PC-3 (cell line): Measurements from ENCODE around the gene KCNK10. TPM values are rescaled to one million over a fixed set of nuclear protein-coding genes. Genes with fewer than 3 reads are reported as not detected.

Source experiments
- ATAC-seq: fragments of 200-7000 bp; cut with Tn5 transposase; 2 replicates; pipeline ENCODE4 v1.9.1; 2020; ENCODE audit warnings: mild to moderate bottlenecking, moderate library complexity
- BruUV-seq: library from RNA; stranded (reverse); fragments of 400-500 nt; replicated peaks from 2 replicates; lab custom pipeline; 2021; lab: Mats Ljungman, UMichigan
- CTCF ChIA-PET: fragments of 300-600 bp; sonication (Branson Sonifier 250); formaldehyde crosslinking; loops from one replicate; lab custom pipeline; 2022; ENCODE audit warnings: antibody characterized with exemption; lab: Charles Lee
- POLR2A ChIA-PET: fragments of 300-600 bp; sonication (Branson Sonifier 250); formaldehyde crosslinking; loops from one replicate; lab custom pipeline; 2022; ENCODE audit warnings: antibody characterized with exemption; ENCODE audit not compliant: unreplicated experiment; lab: Charles Lee
- DNase-seq: peaks from one replicate; pipeline ENCODE4 v3.0.0-alpha.2; 2015
- H2AFZ ChIP-seq: fragments of 300-600 bp; sonication (generic); 2 replicates; pipeline ENCODE4 v1.6.0; 2016; ENCODE audit warnings: antibody characterized with exemption, low read length
- H3F3A ChIP-seq: fragments of 300-600 bp; sonication (generic); one replicate; pipeline ENCODE4 v1.6.0; 2017; ENCODE audit warnings: antibody characterized with exemption, low read length, control low read depth, mild to moderate bottlenecking; ENCODE audit not compliant: unreplicated experiment
- H3K27ac ChIP-seq: fragments of 300-600 bp; sonication (generic); 2 replicates; pipeline ENCODE4 v1.5.1; 2016; ENCODE audit warnings: mild to moderate bottlenecking, low read length
- H3K27me3 ChIP-seq: fragments of 300-600 bp; sonication (generic); 2 replicates; pipeline ENCODE4 v1.6.1; 2016; ENCODE audit warnings: low read length, mixed read lengths
- H3K36me3 ChIP-seq: fragments of 300-600 bp; sonication (generic); 2 replicates; pipeline ENCODE4 v1.6.1; 2016; ENCODE audit warnings: low read depth, mixed run types, low read length, mixed read lengths
- H3K4me1 ChIP-seq: fragments of 300-600 bp; sonication (generic); 2 replicates; pipeline ENCODE4 v1.5.1; 2016; ENCODE audit warnings: low read length; ENCODE audit not compliant: insufficient read depth
- H3K4me2 ChIP-seq: fragments of 300-600 bp; sonication (generic); 2 replicates; pipeline ENCODE4 v1.6.0; 2016; ENCODE audit warnings: low read length
- H3K4me3 ChIP-seq: fragments of 300-600 bp; sonication (generic); 2 replicates; pipeline ENCODE4 v1.5.1; 2016; ENCODE audit warnings: mild to moderate bottlenecking, low read length, mixed read lengths
- H3K79me2 ChIP-seq: fragments of 300-600 bp; sonication (generic); 2 replicates; pipeline ENCODE4 v1.6.1; 2017; ENCODE audit warnings: low read length, mixed read lengths
- H3K9ac ChIP-seq: fragments of 300-600 bp; sonication (generic); 2 replicates; pipeline ENCODE4 v1.6.0; 2016; ENCODE audit warnings: mild to moderate bottlenecking, low read length
- H3K9me2 ChIP-seq: fragments of 300-600 bp; sonication (generic); replicated peaks from 2 replicates; pipeline ENCODE4 v1.6.1; 2016; ENCODE audit warnings: mixed run types, low read length, mixed read lengths
- H3K9me3 ChIP-seq: fragments of 300-600 bp; sonication (generic); 2 replicates; pipeline ENCODE4 v1.6.1; 2016; ENCODE audit warnings: low read length, mixed read lengths
- H4K20me1 ChIP-seq: fragments of 300-600 bp; sonication (generic); 2 replicates; pipeline ENCODE4 v1.6.1; 2016; ENCODE audit warnings: low read length, mixed read lengths
- CTCF ChIP-seq: fragments of 300-600 bp; sonication (generic); conservative IDR thresholded peaks from 2 replicates; pipeline ENCODE4 v1.5.1; 2017; ENCODE audit warnings: antibody characterized with exemption, low read depth, mild to moderate bottlenecking, low read length
- EZH2 ChIP-seq: fragments of 300-600 bp; sonication (generic); IDR thresholded peaks from one replicate; pipeline ENCODE4 v1.6.1; 2017; ENCODE audit warnings: antibody characterized with exemption, mild to moderate bottlenecking, low read length; ENCODE audit not compliant: unreplicated experiment
- EZH2phosphoT487 ChIP-seq: fragments of 300-600 bp; sonication (generic); IDR thresholded peaks from 2 replicates; pipeline ENCODE4 v1.6.1; 2018; ENCODE audit warnings: mild to moderate bottlenecking, antibody characterized with exemption, low read length, borderline replicate concordance
- intact Hi-C: fragments of 100-400 bp; cut with micrococcal nuclease; formaldehyde crosslinking; loops from 2 replicates; pipeline ENCODE4 v1.9.0; 2023
- total RNA-seq: library from RNA; depleted of rRNA; stranded (reverse); fragments of >200 nt; gene quantifications from 2 replicates; pipeline ENCODE4 v1.2.3, GENCODE V29; 2014

Gene KCNK10
- total RNA-seq, 1 experiment from 2014 or later, result not detected

- Histone ChIP-seq H3K27me3 (no peaks in the 10 kb centered on the region), H3K4me1 (no peaks in the 10 kb centered on the region), H3K79me2 (no peaks in the 10 kb centered on the region), H3K9me3 (no peaks in the 10 kb centered on the region), H3K9ac (no peak overlapping the region), H2AFZ (no peak overlapping the region), H3F3A (no peaks in the 10 kb centered on the region), H3K27ac (no peak overlapping the region), H3K36me3 (no peaks in the 10 kb centered on the region), H3K4me2 (no peak overlapping the region), H4K20me1 (no peaks in the 10 kb centered on the region), H3K9me2 (no peaks in the 10 kb centered on the region), H3K4me3 (no peak overlapping the region)
- ATAC-seq, result no peak
- no TSS peak for BruUV-seq
- TF ChIP-seq CTCF, result no peak
- TF ChIP-seq EZH2, result no peak
- TF ChIP-seq EZH2phosphoT487, result no peak
- DNase-seq, result no peak
- intact Hi-C loops, result no loop called here
- POLR2A ChIA-PET, result no interaction called here
- CTCF ChIA-PET, result no interaction called here
Measured at GRCh38 chr14:88364710-88365413, 41.8 kb upstream of the KCNK10 start.

GRCh38 chr14:88363644-88364043, 40.6 kb upstream of the KCNK10 start:
- no peaks in the 10 kb centered on the region for H4K20me1 ChIP-seq
- no peak overlapping the region for H3K4me3 ChIP-seq
- no peaks in the 10 kb centered on the region for H3F3A ChIP-seq
- no peaks in the 10 kb centered on the region for H3K9me3 ChIP-seq
- H3K79me2 ChIP-seq, result no peaks in the 10 kb centered on the region
- H3K27me3 ChIP-seq, result no peaks in the 10 kb centered on the region
- BruUV-seq, result no TSS peak
- no peaks in the 10 kb centered on the region for H3K9me2 ChIP-seq
- no peak for TF ChIP-seq EZH2phosphoT487
- TF ChIP-seq EZH2, result no peak
- no peak for TF ChIP-seq CTCF
- no peak overlapping the region for H3K27ac ChIP-seq
- no peaks in the 10 kb centered on the region for H3K4me1 ChIP-seq
- no peak overlapping the region for H3K9ac ChIP-seq
- ChIA-PET CTCF (no interaction called here), POLR2A (no interaction called here)
- ATAC-seq (no peak), DNase-seq (no peak)
- no peak overlapping the region for H2AFZ ChIP-seq
- H3K4me2 ChIP-seq, result no peak overlapping the region
- H3K36me3 ChIP-seq, result no peaks in the 10 kb centered on the region
- intact Hi-C loops, result no loop called here

GRCh38 chr14:88359500-88359899, 36.4 kb upstream of the KCNK10 start:
- Histone ChIP-seq H3K9ac (no peak overlapping the region), H4K20me1 (no peaks in the 10 kb centered on the region), H3K27me3 (no peaks in the 10 kb centered on the region), H3K9me3 (no peaks in the 10 kb centered on the region), H3K79me2 (no peaks in the 10 kb centered on the region), H3K9me2 (no peaks in the 10 kb centered on the region), H3K36me3 (no peaks in the 10 kb centered on the region), H3K4me2 (no peak overlapping the region), H3K4me3 (no peak overlapping the region), H3F3A (no peaks in the 10 kb centered on the region), H2AFZ (no peak overlapping the region), H3K4me1 (no peaks in the 10 kb centered on the region), H3K27ac (no peak overlapping the region)
- intact Hi-C loops, result no loop called here
- no peak for ATAC-seq
- no peak for TF ChIP-seq CTCF
- ChIA-PET POLR2A (no interaction called here), CTCF (no interaction called here)
- no TSS peak for BruUV-seq
- DNase-seq, result no peak
